HUES6 (cell line): ENCODE measurements around the gene CIC.
"Not testable (repeated sequence)": the region's sequence is repeated elsewhere in the genome, so short reads cannot be mapped to it uniquely, and the experiment has no call there.

Experiments used
- H3K27ac ChIP-seq: 2 replicates; pipeline ENCODE4 v1.7.0; 2013; ENCODE audit warnings: low read depth, mild to moderate bottlenecking, low read length, inconsistent platforms
- H3K27me3 ChIP-seq: 2 replicates; pipeline ENCODE4 v1.6.1; 2013; ENCODE audit warnings: low read length; ENCODE audit not compliant: control insufficient read depth, insufficient read depth
- H3K36me3 ChIP-seq: 2 replicates; pipeline ENCODE4 v1.6.1; 2013; ENCODE audit warnings: low read length; ENCODE audit not compliant: control insufficient read depth, insufficient read depth
- H3K4me1 ChIP-seq: 2 replicates; pipeline ENCODE4 v1.6.1; 2013; ENCODE audit warnings: low read length; ENCODE audit not compliant: control insufficient read depth, insufficient read depth
- H3K4me3 ChIP-seq: 2 replicates; pipeline ENCODE4 v1.5.1; 2013; ENCODE audit warnings: low read depth, low read length
- H3K9ac ChIP-seq: one replicate; pipeline ENCODE4 v1.6.1; 2013; ENCODE audit warnings: mild to moderate bottlenecking, low read length
- H3K9me3 ChIP-seq: 2 replicates; pipeline ENCODE4 v1.6.1; 2013; ENCODE audit warnings: low read depth, low read length; ENCODE audit not compliant: control insufficient read depth, insufficient read depth

CIC gene

GRCh38 chr19:42333018-42333417 lies 64.0 kb downstream of the CIC start:
- no peaks in the 10 kb centered on the region for H3K9me3 ChIP-seq
- H3K4me3 ChIP-seq: no peak overlapping the region
- no peak overlapping the region for H3K27ac ChIP-seq
- H3K4me1 ChIP-seq: peaks cover 3% of the 10 kb centered on the region; the same call in 1 of the 2 replicates
- H3K36me3 ChIP-seq: peaks cover 29% of the 10 kb centered on the region
- no peaks in the 10 kb centered on the region for H3K27me3 ChIP-seq
- no peak overlapping the region for H3K9ac ChIP-seq

DNA sequence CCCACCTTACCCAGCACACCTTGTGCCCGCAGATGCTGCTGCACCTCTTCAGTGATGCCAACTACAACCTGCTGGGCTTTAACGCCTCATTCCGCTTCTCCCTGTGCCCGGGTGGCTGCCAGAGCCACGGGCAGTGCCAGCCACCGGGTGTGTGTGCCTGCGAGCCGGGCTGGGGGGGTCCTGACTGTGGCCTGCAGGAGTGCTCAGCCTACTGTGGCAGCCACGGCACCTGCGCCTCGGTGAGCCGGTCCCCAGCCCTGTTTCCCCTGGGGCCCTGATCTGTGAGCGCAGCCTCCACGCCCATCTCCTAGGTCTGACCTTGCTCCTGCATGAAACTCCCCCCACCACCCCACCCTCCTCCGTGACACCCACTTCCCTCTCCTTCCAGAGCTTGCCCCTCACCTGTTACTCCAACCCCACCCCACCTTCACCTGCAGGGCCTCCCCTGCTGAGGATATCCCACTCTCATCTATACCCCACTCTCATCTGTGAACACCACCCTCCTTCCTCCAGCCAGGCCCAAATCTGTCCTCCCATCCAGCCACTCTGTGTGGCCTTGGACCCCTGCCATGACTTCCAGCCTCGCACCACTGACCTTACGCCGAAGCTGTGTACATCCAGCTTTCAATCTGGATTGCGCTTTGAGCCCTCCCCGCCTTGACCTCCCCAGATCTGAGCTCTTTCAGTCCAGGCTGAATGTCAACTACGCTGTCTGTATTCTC lies 65.1 kb downstream of the CIC start:
- no peak overlapping the region for H3K4me3 ChIP-seq

GRCh38 chr19:42334697-42335373 lies 65.8 kb downstream of the CIC start:
- peaks cover 3% of the 10 kb centered on the region; the same call in 1 of the 2 replicates for H3K4me1 ChIP-seq
- no peaks in the 10 kb centered on the region for H3K27me3 ChIP-seq
- H3K9ac ChIP-seq: no peak overlapping the region
- H3K27ac ChIP-seq: no peak overlapping the region
- H3K36me3 ChIP-seq: peaks cover 30% of the 10 kb centered on the region
- H3K4me3 ChIP-seq: no peak overlapping the region
- no peaks in the 10 kb centered on the region for H3K9me3 ChIP-seq

More for the DNA sequence above, 65.1 kb downstream of the CIC start:
- Histone ChIP-seq H3K36me3 (peaks cover 30% of the 10 kb centered on the region), H3K27me3 (no peaks in the 10 kb centered on the region), H3K9me3 (no peaks in the 10 kb centered on the region), H3K4me1 (peaks cover 3% of the 10 kb centered on the region; the same call in 1 of the 2 replicates), H3K9ac (no peak overlapping the region), H3K27ac (no peak overlapping the region)

DNA sequence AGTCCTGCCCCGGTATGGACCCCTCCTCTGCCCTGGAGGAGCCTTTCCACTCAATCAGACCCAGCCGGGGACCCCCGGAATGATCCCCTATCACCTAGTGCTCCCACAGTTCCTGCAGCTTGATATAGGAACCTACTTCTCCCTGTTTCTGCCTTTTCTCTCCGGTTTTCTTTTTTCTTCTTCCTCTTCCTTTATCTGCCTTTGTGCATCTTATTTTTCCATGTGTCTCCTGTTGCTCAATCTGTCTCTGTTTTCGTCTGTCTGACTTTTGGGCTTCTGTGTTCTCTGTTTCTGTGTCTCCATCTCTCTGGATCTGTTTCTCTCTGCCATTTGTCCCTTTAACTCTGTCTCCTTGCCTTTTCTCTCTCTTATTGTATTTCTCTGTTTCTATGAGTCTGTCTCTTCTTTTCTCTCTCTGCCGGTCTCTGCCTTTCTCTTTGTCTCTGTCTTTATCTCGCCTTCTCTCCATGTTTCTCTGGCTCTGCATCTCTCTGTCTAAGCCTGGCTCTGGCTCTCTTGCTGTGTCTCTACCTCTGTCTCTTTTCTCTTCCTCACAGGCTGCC lies 66.4 kb downstream of the CIC start:
- Histone ChIP-seq H3K9ac (no peak overlapping the region), H3K4me1 (no peaks in the 10 kb centered on the region), H3K27me3 (no peaks in the 10 kb centered on the region), H3K36me3 (peaks cover 30% of the 10 kb centered on the region), H3K9me3 (no peaks in the 10 kb centered on the region), H3K4me3 (no peak overlapping the region), H3K27ac (no peak overlapping the region)

DNA sequence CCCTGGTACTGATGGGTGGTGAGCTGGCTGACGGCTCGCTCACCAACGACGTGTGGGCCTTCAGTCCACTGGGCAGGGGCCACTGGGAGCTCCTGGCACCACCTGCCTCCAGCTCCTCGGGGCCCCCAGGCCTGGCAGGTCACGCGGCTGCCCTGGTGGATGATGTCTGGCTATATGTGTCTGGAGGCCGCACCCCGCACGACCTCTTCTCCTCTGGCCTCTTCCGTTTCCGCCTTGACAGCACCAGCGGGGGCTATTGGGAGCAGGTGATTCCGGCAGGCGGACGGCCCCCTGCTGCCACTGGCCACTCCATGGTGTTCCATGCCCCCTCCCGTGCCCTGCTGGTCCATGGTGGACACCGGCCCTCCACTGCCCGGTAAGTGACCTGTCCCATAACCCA lies 66.9 kb downstream of the CIC start:
- Histone ChIP-seq H3K9ac (no peak overlapping the region), H3K36me3 (peaks cover 30% of the 10 kb centered on the region), H3K27ac (no peak overlapping the region), H3K4me3 (no peak overlapping the region), H3K9me3 (no peaks in the 10 kb centered on the region), H3K4me1 (no peaks in the 10 kb centered on the region), H3K27me3 (no peaks in the 10 kb centered on the region)

DNA sequence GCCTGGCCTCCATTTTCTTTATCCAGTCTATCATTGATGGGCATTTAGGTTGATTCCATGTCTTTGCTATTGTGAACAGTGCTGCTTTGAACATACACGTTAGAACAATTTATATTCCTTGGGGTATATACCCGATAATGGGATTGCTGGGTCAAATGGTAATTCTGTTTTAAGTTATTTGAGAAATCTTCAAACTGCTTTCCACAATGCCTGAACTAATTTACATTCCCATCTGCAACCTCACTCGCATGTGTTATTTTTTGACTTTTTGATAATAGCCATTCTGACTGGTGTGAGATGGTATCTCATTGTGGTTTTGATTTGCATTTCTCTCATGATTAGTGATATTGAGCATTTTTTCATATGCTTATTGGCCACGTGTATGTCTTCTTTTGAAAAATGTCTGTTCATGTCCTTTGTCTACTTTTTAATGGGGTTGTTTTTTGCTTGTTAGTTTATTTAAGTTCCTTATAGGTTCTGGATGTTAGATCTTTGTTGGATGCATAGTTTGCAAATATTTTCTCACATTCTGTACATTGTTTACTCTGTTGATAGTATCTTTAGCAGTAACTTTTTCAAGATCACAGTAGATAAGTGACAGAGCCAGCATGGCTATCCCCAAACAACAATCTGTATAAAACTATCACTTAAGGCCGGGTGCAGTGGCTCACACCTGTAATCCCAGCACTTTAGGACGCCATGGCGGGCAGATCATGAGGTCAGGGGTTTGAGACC lies 70.2 kb downstream of the CIC start:
- not testable (repeated sequence) for H3K27me3 ChIP-seq, H3K9ac ChIP-seq, H3K4me1 ChIP-seq, H3K9me3 ChIP-seq, H3K4me3 ChIP-seq, H3K27ac ChIP-seq
- H3K36me3 ChIP-seq: peaks cover 36% of the 10 kb centered on the region

DNA sequence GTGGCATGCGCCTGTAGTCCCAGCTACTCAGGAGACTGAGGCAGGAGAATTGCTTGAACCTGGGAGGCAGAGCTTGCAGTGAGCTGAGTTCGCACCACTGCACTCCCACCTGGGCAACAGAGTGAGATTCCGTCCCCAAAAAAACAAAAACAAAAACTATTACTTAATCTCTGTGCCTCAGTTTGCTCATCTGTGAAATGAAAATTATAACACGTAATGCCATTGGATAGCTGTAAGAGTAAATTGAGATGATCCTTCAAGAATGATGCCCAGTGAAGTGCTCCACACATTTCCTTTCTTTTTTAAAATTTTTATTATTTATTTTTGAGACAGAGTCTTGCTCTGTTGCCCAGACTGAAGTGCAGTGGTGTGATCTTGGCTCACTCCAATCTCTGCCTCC lies 70.9 kb downstream of the CIC start:
- H3K27ac ChIP-seq, H3K4me3 ChIP-seq, H3K4me1 ChIP-seq, H3K9me3 ChIP-seq, H3K27me3 ChIP-seq, H3K9ac ChIP-seq: not testable (repeated sequence)
- H3K36me3 ChIP-seq: peaks cover 35% of the 10 kb centered on the region

DNA sequence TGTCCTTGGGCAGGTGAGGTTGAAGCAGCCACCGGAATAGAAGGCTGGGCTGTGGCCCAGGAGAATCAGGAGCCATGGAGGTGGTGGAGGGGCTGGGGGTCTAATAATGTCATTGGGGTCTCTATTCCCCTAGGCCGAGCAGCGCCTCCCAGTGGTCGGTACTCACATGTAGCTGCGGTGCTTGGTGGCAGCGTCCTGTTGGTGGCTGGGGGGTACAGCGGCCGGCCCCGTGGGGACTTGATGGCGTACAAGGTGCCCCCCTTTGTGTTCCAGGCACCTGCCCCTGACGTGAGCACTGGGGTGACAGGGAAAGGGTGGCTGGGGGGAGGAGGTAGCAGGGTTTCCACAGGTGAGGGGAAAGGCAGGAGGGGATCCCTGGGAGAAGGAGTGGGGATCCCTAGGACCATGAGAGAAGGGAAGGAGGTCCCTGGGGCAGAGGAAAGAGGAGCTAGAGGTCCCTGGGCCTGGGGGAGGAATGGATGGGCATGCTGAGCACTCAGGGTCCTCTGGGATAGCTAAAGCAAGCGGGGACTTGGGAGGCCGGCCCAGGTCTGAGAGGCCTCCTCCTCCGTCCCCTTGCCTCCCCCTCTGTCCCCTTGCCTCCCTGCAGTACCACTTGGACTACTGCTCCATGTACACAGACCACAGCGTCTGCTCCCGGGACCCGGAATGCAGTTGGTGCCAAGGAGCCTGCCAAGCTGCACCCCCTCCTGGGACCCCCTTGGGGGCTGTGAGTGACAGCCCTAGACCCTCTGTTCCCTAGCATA lies 74.5 kb downstream of the CIC start:
- Histone ChIP-seq H3K27ac (no peak overlapping the region), H3K27me3 (no peaks in the 10 kb centered on the region), H3K9ac (no peak overlapping the region), H3K36me3 (peaks cover 26% of the 10 kb centered on the region), H3K4me3 (no peak overlapping the region), H3K9me3 (no peaks in the 10 kb centered on the region), H3K4me1 (no peaks in the 10 kb centered on the region)

- H3K27me3 ChIP-seq: no peaks in the 10 kb centered on the region
- H3K4me1 ChIP-seq: no peaks in the 10 kb centered on the region
- H3K27ac ChIP-seq: no peak overlapping the region
- H3K36me3 ChIP-seq: peaks cover 26% of the 10 kb centered on the region
- no peak overlapping the region for H3K9ac ChIP-seq
- no peaks in the 10 kb centered on the region for H3K9me3 ChIP-seq
- no peak overlapping the region for H3K4me3 ChIP-seq
Measured at GRCh38 chr19:42344336-42344893, 75.4 kb downstream of the CIC start.
